ENCODE measurements around the gene MT1F.

DNA sequence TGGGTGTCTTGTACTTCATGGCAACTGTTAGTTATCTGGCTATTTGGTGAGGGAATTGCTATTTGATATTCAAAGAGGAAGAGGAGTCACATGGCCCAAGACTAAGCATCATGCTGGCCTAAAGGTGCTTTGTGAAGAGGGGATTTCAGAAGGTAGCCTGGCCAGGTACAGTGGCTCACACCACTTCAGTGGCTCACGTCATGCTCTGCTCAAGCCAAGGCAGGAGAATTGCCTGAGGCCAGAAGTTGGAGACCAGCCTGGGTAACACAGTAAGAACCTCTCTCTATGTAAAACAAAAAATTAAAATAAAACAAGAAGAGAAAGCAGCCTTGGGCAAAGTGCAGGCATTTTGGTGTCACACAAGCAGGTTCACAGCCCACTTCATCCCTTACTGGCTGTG is 12.4 kb upstream of the MT1F start:
- TF ChIP-seq CTCF (IDR thresholded peaks at IDR 0.05): no peak
- TF ChIP-seq SIN3A (IDR thresholded peaks at IDR 0.05; ENCODE audit: borderline replicate concordance, insufficient read depth, low read depth, low read length): no peak
- TF ChIP-seq POLR2AphosphoS5 (IDR thresholded peaks at IDR 0.05; ENCODE audit: low read depth, low read length): no peak
- no peak for TF ChIP-seq TCF7L2 (IDR thresholded peaks at IDR 0.05; ENCODE audit: low read depth, low read length)

Data from Panc1 (cell line).